ENCODE measurements around the gene CFAP77.
A peak's percentile ranks its signal among the peaks of the same experiment; 100 is the strongest.

The CFAP77 gene

GRCh38 chr9:132447346-132447745, 37.3 kb downstream of the CFAP77 start:
- no peak for DNase-seq (ENCODE audit: low read depth in 4 of 4, low spot score in 1 of 4)

GRCh38 chr9:132447902-132448301, 37.9 kb downstream of the CFAP77 start:
- DNase-seq (ENCODE audit: low read depth in 4 of 4, low spot score in 1 of 4) = no peak

- peak in 1 of 4 experiments; percentile 4 for DNase-seq (ENCODE audit: low read depth in 4 of 4, low spot score in 1 of 4)
These were observed 41.3 kb downstream of the CFAP77 start for GRCh38 chr9:132451276-132451675.

DNA sequence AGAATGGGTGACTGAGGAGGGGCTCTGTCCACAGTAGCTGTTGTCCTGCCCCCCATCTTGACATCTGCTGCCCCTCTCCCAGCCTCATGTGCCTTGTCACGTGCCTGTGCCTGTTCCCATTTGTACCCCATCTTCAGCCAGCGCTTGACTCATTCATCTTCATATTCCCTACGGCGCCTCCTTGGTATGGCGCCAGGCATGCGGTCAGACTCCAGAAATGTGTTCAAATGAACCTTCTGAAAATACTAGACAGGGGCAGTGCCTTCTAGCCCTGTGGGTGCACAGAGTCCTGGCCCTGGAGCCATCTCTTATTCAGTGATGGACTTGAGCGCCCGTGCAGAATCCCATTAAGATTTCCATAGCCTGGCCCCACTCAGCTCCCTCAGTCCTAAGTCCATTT, 46.2 kb downstream of the CFAP77 start:
- no peak for DNase-seq (ENCODE audit: low read depth in 4 of 4, low spot score in 1 of 4)

- no peak for DNase-seq (ENCODE audit: low read depth in 4 of 4, low spot score in 1 of 4)
These were observed 47.7 kb downstream of the CFAP77 start for GRCh38 chr9:132457504-132458236.

DNA sequence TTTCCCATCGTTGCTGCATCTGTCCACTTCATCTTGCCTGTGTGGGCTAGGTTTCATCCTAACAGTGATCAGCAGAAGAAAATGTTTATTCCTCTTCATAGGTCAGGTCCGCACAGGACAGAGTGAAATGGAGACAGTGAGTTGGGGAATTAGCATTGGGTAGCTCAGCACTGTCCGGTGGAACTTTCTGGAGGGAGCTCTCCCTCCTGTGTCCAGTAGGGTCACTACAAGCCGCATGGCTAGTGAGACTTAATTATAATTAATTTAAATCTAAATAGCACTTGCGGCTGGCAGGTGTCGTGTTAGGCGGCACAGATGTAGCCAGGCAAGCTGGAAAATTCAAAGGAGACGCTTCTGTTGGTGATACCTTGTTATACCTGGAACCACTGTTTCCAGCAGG, 48.4 kb downstream of the CFAP77 start:
- no peak for DNase-seq (ENCODE audit: low read depth in 4 of 4, low spot score in 1 of 4)

GRCh38 chr9:132459661-132460060, 49.6 kb downstream of the CFAP77 start:
- no peak for DNase-seq (ENCODE audit: low read depth in 4 of 4, low spot score in 1 of 4)

DNA sequence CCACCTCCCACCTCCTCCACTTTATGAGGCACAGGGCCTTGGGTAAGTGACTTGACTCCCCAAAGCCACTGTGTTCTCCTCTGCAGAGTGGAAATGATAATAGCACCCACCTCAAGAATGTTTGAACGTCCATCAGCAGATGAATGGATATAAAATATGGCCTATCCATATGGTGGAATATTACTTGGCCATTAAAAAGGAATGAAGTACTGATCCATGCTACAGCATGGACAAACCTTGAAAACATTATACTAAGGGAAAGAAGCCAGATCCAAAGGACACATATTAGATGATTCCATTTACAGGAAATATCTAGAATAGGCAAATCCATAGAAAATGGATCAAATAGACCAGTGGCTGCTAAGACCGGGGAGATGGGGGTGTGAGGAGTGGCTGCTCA, 50.2 kb downstream of the CFAP77 start:
- no peak for DNase-seq (ENCODE audit: low read depth in 4 of 4, low spot score in 1 of 4)

DNA sequence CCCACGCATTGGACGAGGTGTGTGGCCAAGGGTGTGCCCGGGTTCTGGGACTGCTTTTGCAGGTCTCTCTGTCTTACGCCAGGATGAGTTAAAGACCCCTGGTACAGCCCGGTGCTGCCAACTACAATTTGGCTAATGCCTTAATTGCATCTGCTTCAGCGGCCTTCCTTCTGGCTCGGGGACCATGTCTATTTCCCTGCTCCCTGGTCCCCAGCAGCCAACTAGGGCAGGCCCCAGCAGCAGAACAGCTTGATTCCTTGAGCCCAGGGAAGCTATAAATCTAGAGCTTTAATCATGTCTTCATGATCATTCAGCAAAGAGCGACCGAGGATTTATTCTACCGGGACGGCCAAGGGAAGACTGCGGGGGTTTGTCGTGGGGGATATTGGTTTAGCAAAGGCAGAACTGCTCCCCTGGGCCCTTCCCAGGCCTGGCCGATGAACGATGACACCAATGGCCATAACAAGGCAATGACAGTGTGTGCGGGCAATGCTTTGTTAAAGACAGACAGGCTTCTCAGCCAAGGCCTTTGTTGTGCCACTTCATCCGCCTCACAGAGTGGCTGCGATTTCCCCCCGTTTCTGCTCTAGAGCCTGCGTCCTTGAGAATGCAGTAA, 51.4 kb downstream of the CFAP77 start:
- no peak for DNase-seq (ENCODE audit: low read depth in 4 of 4, low spot score in 1 of 4)

DNA sequence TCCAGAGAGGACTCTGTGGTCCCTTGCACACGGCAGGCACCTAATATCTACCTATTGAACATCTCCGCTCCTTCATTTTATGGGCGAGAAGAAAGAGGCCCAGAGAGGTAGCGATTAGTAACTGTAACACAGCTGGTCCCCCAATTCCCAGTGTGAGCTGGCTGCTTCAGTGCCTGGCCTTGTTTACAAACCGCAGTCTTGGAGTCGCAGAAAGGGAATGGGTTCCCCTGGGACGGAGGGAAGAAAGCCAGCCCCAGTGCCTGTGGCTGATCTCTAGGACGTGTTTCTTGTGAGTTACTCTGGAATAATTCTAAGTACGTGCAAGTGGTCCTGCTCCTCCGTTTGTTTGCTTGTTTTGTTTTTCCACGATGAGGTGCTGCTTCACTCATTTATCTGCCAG, 52.0 kb downstream of the CFAP77 start:
- no peak for DNase-seq (ENCODE audit: low read depth in 4 of 4, low spot score in 1 of 4)

DNA sequence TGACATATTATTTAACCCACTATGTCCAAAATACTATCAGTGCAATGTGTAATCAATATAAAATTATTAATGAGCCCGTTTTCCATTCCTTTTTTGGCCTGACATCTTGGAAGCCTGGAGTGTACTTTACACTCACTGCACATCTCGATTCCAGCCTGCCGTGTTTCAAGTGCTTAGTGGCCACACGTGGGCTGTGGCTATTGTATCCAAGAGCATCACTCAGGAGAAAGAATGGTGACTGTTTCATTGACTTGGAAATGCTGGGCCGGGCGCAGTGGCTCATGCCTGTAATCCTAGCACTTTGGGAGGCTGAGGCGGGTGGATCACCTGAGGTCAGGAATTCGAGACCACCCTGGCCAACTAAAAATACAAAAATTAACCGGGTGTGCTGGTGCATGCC, 54.5 kb downstream of the CFAP77 start:
- no peak for DNase-seq (ENCODE audit: low read depth in 4 of 4, low spot score in 1 of 4)

DNA sequence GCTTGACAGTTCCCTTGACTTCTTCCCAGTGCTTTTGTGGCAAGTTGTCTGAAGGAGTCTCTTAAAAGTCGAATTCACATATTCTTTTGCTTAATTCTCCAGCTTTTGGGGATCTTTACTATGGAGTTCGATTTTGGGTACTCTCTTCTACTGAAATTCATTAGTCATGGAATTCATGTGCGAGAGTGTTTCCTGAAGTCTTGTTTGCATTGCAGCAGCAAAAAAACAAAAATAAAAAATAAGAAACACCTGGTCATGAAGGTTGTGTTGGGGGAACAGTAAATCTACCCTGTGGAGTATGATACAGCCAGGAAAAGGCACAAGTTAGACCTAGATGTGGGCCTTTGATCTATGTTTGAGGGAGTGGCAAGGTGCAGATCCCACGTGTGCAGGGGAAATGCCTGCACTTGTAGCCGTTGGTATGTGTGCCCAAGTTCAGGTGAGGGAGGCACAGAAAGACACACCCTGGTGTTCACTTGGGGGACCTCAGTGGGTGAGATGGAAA, 55.2 kb downstream of the CFAP77 start:
- no peak for DNase-seq (ENCODE audit: low read depth in 4 of 4, low spot score in 1 of 4)

DNA sequence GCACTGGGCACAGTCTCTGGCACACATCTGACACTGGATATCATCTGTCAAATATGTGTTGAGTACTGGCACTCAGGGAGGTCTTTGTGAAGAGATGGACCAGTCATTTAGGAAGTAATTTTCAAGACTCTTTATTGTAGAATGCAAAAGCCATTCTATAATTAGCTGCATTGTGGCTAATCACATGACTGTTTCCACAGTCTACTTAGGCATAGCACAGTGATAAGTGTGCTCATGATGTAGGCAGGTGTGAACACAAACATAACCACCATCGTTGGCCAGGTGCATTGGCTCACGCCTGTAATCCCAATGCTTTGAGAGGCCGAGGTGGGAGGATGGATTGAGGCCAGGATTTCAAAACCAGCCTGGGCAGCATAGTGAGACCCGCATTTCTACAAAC, 62.2 kb downstream of the CFAP77 start:
- no peak for DNase-seq (ENCODE audit: low read depth in 4 of 4, low spot score in 1 of 4)

DNA sequence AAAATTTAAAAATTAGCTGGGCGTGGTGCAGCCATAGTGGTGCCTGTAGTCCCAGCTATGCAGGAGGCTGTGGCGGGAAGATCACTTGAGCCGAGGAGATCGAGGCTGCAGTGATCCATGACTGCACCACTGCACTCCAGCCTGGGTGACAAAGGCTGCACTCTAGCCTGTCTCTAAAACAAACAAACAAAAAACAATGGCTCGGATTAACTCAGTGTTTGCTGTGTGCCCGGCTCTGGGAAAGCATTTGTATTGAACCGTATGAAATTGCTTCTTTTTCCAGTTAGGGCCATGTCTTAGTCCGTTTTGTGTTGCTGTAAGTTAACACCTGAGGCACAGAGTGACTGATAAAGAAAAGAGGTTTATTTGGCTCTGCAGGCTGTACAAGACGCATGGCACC, 62.6 kb downstream of the CFAP77 start:
- DNase-seq (ENCODE audit: low read depth in 4 of 4, low spot score in 1 of 4) = no peak

- DNase-seq (ENCODE audit: low read depth in 4 of 4, low spot score in 1 of 4) = no peak
These were observed 64.2 kb downstream of the CFAP77 start for GRCh38 chr9:132474253-132474652.

DNA sequence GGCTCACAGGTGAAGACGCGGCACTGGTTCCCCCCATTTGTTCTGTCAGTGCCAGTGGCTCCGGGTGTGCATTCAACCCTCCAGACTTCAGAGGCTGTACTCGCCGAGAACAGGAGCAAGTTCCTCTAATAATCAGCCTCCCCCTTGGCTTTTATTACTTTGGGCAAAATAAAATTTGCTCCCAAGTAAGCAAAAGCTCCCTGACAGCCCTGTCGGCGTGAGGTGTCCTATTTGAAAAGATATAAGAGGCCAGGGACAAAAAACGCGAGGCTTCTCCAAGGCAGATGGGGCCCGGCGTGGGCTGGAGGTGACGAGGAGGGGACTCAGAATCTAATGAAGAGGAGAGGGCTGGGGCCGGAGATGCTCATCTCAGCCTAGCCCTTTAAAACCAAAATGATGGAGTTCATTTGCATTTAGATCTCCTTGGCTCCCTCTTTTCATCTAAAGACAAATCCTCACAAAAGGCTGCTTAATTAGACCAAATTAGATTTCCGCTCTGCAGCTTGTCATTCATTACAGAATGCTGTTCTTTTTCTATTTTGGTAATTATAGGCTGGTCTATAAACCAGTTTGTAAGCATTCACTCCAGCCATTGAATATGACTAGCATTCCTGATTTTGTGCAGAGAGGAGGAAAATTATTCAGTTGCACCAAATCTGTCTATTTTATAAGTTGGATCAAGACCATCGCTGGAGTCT, 68.5 kb downstream of the CFAP77 start:
- no peak for DNase-seq (ENCODE audit: low read depth in 4 of 4, low spot score in 1 of 4)

DNA sequence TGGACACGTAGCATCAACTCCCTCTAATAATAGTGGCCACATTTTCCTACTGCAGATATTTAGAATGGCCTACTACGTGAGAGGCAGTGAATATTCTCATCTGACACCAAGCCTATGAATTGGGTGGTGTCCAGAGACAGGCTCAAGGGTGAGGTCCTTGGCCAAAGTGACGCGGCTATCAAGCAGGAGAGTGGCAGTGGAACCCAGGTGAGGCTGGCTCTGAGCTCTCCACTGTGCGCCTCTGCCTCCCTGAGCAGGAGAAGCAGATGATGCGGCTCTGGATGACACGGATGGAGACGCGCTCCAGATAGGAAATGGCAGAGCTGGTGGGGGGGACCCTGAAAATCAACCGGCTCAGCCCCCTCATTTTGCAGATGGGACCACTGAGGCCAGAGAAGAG, 69.7 kb downstream of the CFAP77 start:
- no peak for DNase-seq (ENCODE audit: low read depth in 4 of 4, low spot score in 1 of 4)

DNA sequence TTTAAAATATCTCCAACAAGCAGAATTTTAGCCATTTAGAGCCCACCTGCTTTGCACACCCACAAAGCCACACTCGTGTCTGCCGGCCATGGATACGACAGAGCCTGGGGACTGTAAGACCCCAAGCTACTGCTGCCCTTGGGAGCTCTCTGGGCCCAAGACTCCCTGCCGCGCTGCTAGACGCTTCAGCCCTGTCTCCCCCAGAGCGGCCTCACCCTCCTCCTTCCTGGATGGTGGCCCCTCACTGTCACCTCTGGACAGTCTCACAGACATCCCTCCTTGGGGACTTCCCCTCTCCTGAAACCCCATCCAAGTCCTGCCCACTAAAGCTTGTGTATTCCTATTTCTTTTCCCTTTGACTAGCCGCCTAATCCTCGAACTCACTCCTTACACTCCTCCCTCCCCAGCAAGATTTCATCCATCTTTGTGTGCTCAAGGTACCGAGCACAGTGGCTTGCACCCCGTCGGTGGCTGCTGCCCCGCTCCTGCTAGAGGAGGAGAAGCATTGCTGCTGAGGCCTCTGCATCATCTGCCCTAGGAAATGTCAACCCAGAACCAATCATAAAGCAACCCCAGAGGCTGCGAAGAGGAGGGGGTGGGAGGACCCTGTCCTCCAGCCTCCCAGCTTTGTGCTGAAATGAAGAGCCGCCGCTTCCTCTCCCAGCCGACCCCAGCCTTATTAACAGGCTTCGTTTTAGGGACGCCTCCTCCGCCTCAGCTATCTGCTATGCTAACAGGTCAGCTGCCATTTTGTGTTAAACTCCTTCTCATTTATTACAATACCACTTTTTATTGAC, 71.2 kb downstream of the CFAP77 start:
- no peak for DNase-seq (ENCODE audit: low read depth in 4 of 4, low spot score in 1 of 4)

DNA sequence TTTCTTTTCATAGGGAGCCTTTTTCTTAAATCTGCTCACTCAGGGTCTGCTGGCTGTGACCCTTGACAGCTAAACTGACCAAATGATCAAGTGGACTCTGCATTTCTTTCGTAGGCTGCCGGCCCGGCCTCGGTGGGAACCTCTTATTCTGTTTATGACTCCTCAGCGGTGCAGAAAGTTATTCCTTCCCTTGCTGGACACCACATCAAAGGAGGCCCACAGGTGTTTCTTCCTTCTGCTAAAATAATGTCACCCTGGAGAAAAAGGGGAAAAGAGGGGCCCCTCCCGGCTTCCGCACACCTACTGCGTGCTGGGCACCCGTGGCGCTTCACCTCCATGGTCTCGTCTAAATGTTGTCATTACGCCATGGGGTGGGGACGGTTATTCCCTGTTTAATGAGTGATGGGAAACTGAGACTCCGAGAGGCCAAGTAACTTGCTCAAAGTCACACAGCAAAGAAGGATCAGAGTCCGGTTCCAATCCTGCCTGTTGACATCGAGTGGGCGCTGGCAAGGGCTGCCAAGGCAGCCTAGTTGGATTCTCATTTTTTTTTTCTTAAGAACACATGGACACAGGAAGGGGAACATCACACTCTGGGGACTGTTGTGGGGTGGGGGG, 72.3 kb downstream of the CFAP77 start:
- DNase-seq (ENCODE audit: low read depth in 4 of 4, low spot score in 1 of 4) = no peak

- DNase-seq (ENCODE audit: low read depth in 4 of 4, low spot score in 1 of 4) = no peak
These were observed 75.4 kb downstream of the CFAP77 start for GRCh38 chr9:132485393-132485792.
